H1 (cell line): ENCODE data around the gene DPP3.

ENCODE experiments used
- BRCA1 ChIP-seq: IDR thresholded peaks from 2 replicates; pipeline ENCODE4 v1.6.1; 2012; ENCODE audit warnings: low read depth, low read length, improper control_type of control experiment
- EGR1 ChIP-seq: IDR thresholded peaks from 2 replicates; pipeline ENCODE4 v1.6.1; 2011; ENCODE audit warnings: low read depth, low read length, borderline replicate concordance
- EP300 ChIP-seq, 2 experiments: IDR thresholded peaks; 1 replicate in 1 of 2; 2 replicates in 1 of 2; pipeline ENCODE4 v1.6.1; 2011 to 2012; ENCODE audit warnings: low read depth in 2 of 2, low read length in 2 of 2, mild to moderate bottlenecking in 2 of 2, borderline replicate concordance in 1 of 2, inconsistent platforms in 1 of 2, moderate library complexity in 1 of 2
- JUN ChIP-seq: IDR thresholded peaks from 2 replicates; pipeline ENCODE4 v1.6.1; 2011; ENCODE audit warnings: low read depth, mild to moderate bottlenecking, improper control_type of control experiment, low read length
- JUND ChIP-seq: IDR thresholded peaks from 2 replicates; pipeline ENCODE4 v1.6.1; 2011; ENCODE audit warnings: mild to moderate bottlenecking, improper control_type of control experiment, low read length
- POLR2A ChIP-seq, 2 experiments: IDR thresholded peaks; 1 replicate in 1 of 2; 2 replicates in 1 of 2; pipeline ENCODE4 v1.6.1; 2011; ENCODE audit warnings: low read depth in 2 of 2, low read length in 2 of 2, mild to moderate bottlenecking in 2 of 2; ENCODE audit errors: control extremely low read depth in 1 of 2
- POLR2AphosphoS5 ChIP-seq: IDR thresholded peaks from 2 replicates; pipeline ENCODE4 v1.6.1; 2011; ENCODE audit warnings: low read depth, low read length
- TAF1 ChIP-seq: IDR thresholded peaks from 2 replicates; pipeline ENCODE4 v1.6.1; 2011; ENCODE audit warnings: mild to moderate bottlenecking, low read depth, low read length
- TCF12 ChIP-seq: IDR thresholded peaks from 2 replicates; pipeline ENCODE4 v1.6.1; 2011; ENCODE audit warnings: low read depth, mild to moderate bottlenecking, low read length
- TEAD4 ChIP-seq: IDR thresholded peaks from 2 replicates; pipeline ENCODE4 v1.6.1; 2012; ENCODE audit warnings: low read depth, low read length, inconsistent platforms, mixed read lengths
- ZNF274 ChIP-seq: IDR thresholded peaks from 2 replicates; pipeline ENCODE4 v1.7.0; 2012; ENCODE audit warnings: low read length, borderline replicate concordance; ENCODE audit errors: extremely low read depth
- TF ChIP-seq, protein P1 (sequence below), 3 experiments: IDR thresholded peaks; 1 replicate in 2 of 3; 2 replicates in 1 of 3; pipeline versions ENCODE4 v1.5.1 to v1.6.1; 2011; ENCODE audit warnings: low read length in 3 of 3, mild to moderate bottlenecking in 3 of 3, inconsistent platforms in 2 of 3, low read depth in 1 of 3, moderate library complexity in 1 of 3; ENCODE audit not compliant: insufficient read depth in 1 of 3; ENCODE audit errors: control extremely low read depth in 1 of 3
- TF ChIP-seq, protein P2 (sequence below): IDR thresholded peaks from 2 replicates; pipeline ENCODE4 v1.6.1; 2011; ENCODE audit warnings: low read depth, mild to moderate bottlenecking, low read length; ENCODE audit not compliant: insufficient read depth
- TF ChIP-seq, protein P3 (sequence below): IDR thresholded peaks from 2 replicates; pipeline ENCODE4 v1.6.1; 2012; ENCODE audit warnings: inconsistent platforms

DNA sequence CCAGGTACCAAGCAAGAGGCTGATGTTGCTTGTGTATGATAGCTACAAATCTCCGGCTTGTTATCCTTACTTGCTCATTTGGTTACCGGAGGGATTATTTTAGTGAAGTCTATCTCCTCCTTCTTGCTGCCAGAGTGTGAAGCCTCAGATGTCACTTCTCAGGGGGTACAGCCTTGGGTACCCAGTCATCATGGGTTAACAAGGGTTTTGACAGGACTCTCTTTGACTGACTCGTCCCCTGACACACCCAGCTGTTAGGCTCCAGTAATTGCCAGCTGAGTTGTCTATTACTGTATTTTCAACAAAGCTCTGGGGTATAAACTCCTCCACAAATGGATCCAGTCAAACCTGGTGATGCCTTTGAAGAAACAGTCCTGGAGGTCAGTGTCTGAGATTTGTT, 25.4 kb upstream of the DPP3 start:
- no peak for TF ChIP-seq POLR2AphosphoS5
- TF ChIP-seq, protein P1, sequence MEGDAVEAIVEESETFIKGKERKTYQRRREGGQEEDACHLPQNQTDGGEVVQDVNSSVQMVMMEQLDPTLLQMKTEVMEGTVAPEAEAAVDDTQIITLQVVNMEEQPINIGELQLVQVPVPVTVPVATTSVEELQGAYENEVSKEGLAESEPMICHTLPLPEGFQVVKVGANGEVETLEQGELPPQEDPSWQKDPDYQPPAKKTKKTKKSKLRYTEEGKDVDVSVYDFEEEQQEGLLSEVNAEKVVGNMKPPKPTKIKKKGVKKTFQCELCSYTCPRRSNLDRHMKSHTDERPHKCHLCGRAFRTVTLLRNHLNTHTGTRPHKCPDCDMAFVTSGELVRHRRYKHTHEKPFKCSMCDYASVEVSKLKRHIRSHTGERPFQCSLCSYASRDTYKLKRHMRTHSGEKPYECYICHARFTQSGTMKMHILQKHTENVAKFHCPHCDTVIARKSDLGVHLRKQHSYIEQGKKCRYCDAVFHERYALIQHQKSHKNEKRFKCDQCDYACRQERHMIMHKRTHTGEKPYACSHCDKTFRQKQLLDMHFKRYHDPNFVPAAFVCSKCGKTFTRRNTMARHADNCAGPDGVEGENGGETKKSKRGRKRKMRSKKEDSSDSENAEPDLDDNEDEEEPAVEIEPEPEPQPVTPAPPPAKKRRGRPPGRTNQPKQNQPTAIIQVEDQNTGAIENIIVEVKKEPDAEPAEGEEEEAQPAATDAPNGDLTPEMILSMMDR (IDR thresholded peaks at IDR 0.05; ENCODE audit: control extremely low read depth in 1 of 3, insufficient read depth in 1 of 3, low read depth in 1 of 3, low read length in 3 of 3): no peak
- TF ChIP-seq, protein P2, sequence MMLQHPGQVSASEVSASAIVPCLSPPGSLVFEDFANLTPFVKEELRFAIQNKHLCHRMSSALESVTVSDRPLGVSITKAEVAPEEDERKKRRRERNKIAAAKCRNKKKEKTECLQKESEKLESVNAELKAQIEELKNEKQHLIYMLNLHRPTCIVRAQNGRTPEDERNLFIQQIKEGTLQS: no peak
- TF ChIP-seq POLR2A (IDR thresholded peaks at IDR 0.05; ENCODE audit: control extremely low read depth in 1 of 2, low read depth in 2 of 2, low read length in 2 of 2): no peak
- TF ChIP-seq BRCA1: no peak
- no peak for TF ChIP-seq EP300 (IDR thresholded peaks at IDR 0.05; ENCODE audit: borderline replicate concordance in 1 of 2, low read depth in 2 of 2, low read length in 2 of 2)
- TF ChIP-seq JUN: no peak
- TF ChIP-seq JUND: no peak
- TF ChIP-seq, protein P3, sequence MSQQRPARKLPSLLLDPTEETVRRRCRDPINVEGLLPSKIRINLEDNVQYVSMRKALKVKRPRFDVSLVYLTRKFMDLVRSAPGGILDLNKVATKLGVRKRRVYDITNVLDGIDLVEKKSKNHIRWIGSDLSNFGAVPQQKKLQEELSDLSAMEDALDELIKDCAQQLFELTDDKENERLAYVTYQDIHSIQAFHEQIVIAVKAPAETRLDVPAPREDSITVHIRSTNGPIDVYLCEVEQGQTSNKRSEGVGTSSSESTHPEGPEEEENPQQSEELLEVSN: no peak
- no peak for TF ChIP-seq EGR1
- TF ChIP-seq TCF12: no peak
- no peak for TF ChIP-seq TAF1
- TF ChIP-seq ZNF274: no peak
- TF ChIP-seq TEAD4: no peak
